Muscle of leg (tissue), 11 donors: Measurements from ENCODE around the gene PIGBOS1. TPM values are rescaled to one million over a fixed set of nuclear protein-coding genes. Genes with fewer than 3 reads are reported as not detected.

ENCODE experiments used
- DNase-seq: peaks from one replicate; pipeline ENCODE4 v3.0.0; 2013
- H3K27ac ChIP-seq: one replicate; pipeline ENCODE4 v1.5.1; 2013; ENCODE audit warnings: mild to moderate bottlenecking, low read length, control low read depth
- H3K27me3 ChIP-seq: one replicate; pipeline ENCODE4 v1.6.1; 2013; ENCODE audit warnings: low read length; ENCODE audit not compliant: control insufficient read depth, insufficient read depth
- H3K36me3 ChIP-seq: one replicate; pipeline ENCODE4 v1.6.1; 2013; ENCODE audit warnings: low read length; ENCODE audit not compliant: control insufficient read depth, insufficient read depth
- H3K4me1 ChIP-seq: one replicate; pipeline ENCODE4 v1.6.1; 2013; ENCODE audit warnings: low read length; ENCODE audit not compliant: control insufficient read depth, insufficient read depth
- H3K4me3 ChIP-seq: one replicate; pipeline ENCODE4 v1.5.1; 2013; ENCODE audit warnings: low read length, control low read depth
- H3K9me3 ChIP-seq: replicated peaks from 2 replicates; pipeline ENCODE4 v1.6.1; 2013; ENCODE audit warnings: low read depth, low read length; ENCODE audit not compliant: control insufficient read depth
- WGBS: methylation state at CpG from one replicate; pipeline ENCODE4 v1.1.5; 2013; ENCODE audit warnings: missing lambda C conversion rate; ENCODE audit not compliant: insufficient coverage; 5-methylcytosine and 5-hydroxymethylcytosine counted together
- polyA plus RNA-seq, 8 donors: library from polyadenylated mRNA; unstranded; fragments of 120-200 nt; gene quantifications; one replicate each; pipeline versions ENCODE4 v1.2.1 to v1.2.3, GENCODE V29; 2013; ENCODE audit warnings: inconsistent platforms in 1 of 8, low replicate concordance in 1 of 8; ENCODE audit not compliant: insufficient read length in 8 of 8, insufficient read depth in 1 of 8
- total RNA-seq: library from RNA; stranded (reverse); fragments of 120-200 nt; gene quantifications from one replicate; pipeline ENCODE4 v1.2.4, GENCODE V29; 2013

PIGBOS1 gene
- total and polyA plus RNA-seq, 9 donors = 11.3 to 16.3 (median 12.3) TPM

- Histone ChIP-seq H3K27ac (no peak overlapping the region), H3K4me3 (no peak overlapping the region), H3K9me3 (no peaks in the 10 kb centered on the region), H3K4me1 (no peaks in the 10 kb centered on the region), H3K36me3 (no peaks in the 10 kb centered on the region), H3K27me3 (no peaks in the 10 kb centered on the region)
- no CpG with 5 or more reads among the region's 2 CpGs for WGBS
- no peak for DNase-seq
Observed at GRCh38 chr15:55268176-55268695, 50.7 kb downstream of the PIGBOS1 start.

- Histone ChIP-seq H3K36me3 (no peaks in the 10 kb centered on the region), H3K27ac (no peak overlapping the region), H3K4me1 (no peaks in the 10 kb centered on the region), H3K27me3 (no peaks in the 10 kb centered on the region), H3K9me3 (no peaks in the 10 kb centered on the region), H3K4me3 (no peak overlapping the region)
- WGBS = 60% methylated on average over 5 of the region's 10 CpGs
- peak; percentile 22 for DNase-seq
Observed at GRCh38 chr15:55267401-55268175, 51.3 kb downstream of the PIGBOS1 start.

Other genes starting within 250 kb of the PIGBOS1 start
- gene RSL24D1, start 122.2 kb downstream of the PIGBOS1 start, total RNA-seq = 103 TPM
- gene RSL24D1, start 122.2 kb downstream of the PIGBOS1 start, polyA plus RNA-seq = 100 to 1,000 TPM in 3 of 8 donors, 10 to 100 TPM in 5; 84.4 to 114 (median 98.3) TPM
- 5.1 TPM for gene RAB27A, start 29.3 kb downstream of the PIGBOS1 start, total RNA-seq
- gene RAB27A, start 29.3 kb downstream of the PIGBOS1 start, polyA plus RNA-seq = 10 to 100 TPM in 1 of 8 donors, 1 to 10 TPM in 7; 6.3 to 11.8 (median 7.7) TPM
- 9.3 TPM for gene PIGB, start 99 bp upstream of the PIGBOS1 start, total RNA-seq
- 1 to 10 TPM; 4.8 to 9.2 (median 6.5) TPM for gene PIGB, start 99 bp upstream of the PIGBOS1 start, polyA plus RNA-seq
- gene CCPG1, start 89.2 kb upstream of the PIGBOS1 start, total RNA-seq = 30.9 TPM
- gene CCPG1, start 89.2 kb upstream of the PIGBOS1 start, polyA plus RNA-seq = 10 to 100 TPM; 22.1 to 30.3 (median 26.7) TPM
- gene PIERCE2, start 89.4 kb upstream of the PIGBOS1 start, total RNA-seq = 1.4 TPM
- 1 to 10 TPM in 7 of 8 donors, under 1 TPM in 1; 0.86 to 1.4 (median 1.3) TPM for gene PIERCE2, start 89.4 kb upstream of the PIGBOS1 start, polyA plus RNA-seq
- gene DNAAF4, start 189.1 kb upstream of the PIGBOS1 start, total RNA-seq = 2.2 TPM
- 1 to 10 TPM; 1.6 to 2.9 (median 1.9) TPM for gene DNAAF4, start 189.1 kb upstream of the PIGBOS1 start, polyA plus RNA-seq